ENCODE data around the gene CDH13. TPM values are rescaled to one million over a fixed set of nuclear protein-coding genes. Genes with fewer than 3 reads are reported as not detected.

CDH13 gene
- polyA plus RNA-seq, 2 of the 4 experiments (the other 2 are of a cell fraction): not detected

GRCh38 chr16:83806036-83806435 is 1179.3 kb downstream of the CDH13 start:
- Histone ChIP-seq H3K4me1 (peaks cover 28% of the 10 kb centered on the region; the same call in 2 of the 3 replicates), H3K27ac (no peak overlapping the region), H3K4me2 (no peak overlapping the region), H3K9me3 (no peaks in the 10 kb centered on the region), H3K4me3 (no peak overlapping the region)
- CTCF ChIA-PET: interaction anchor here (0.7 to 1.5 kb wide), 3 partner anchors 15 to 20 kb away, joined by 3 to 4 read pairs (median 3); no protein-coding TSS in a partner anchor
- no peak for TF ChIP-seq JUNB (IDR thresholded peaks at IDR 0.05)
- DNase-seq (ENCODE audit: low read depth in 1 of 2, low spot score in 1 of 2) (no peak), ATAC-seq (no peak), FAIRE-seq (no peak)
- POLR2A ChIA-PET: no interaction called here
- 43% methylated on average over 5 of the region's 5 CpGs for WGBS (ENCODE audit: missing lambda C conversion rate)

GRCh38 chr16:83806731-83807130 is 1180.0 kb downstream of the CDH13 start:
- CTCF ChIA-PET: interaction anchor here (1.2 to 1.5 kb wide), 2 partner anchors 16 to 20 kb away, joined by 3 to 4 read pairs; no protein-coding TSS in a partner anchor
- TF ChIP-seq SMC3 (IDR thresholded peaks at IDR 0.05): no peak
- no peak for TF ChIP-seq GATA3 (IDR thresholded peaks at IDR 0.05; ENCODE audit: borderline replicate concordance)
- no peak for TF ChIP-seq CHD2 (IDR thresholded peaks at IDR 0.05; ENCODE audit: low read length, partially characterized antibody)
- TF ChIP-seq HEYL (CRISPR knock-in tag; IDR thresholded peaks at IDR 0.05): no peak
- no peak for TF ChIP-seq E2F6 (IDR thresholded peaks at IDR 0.05; ENCODE audit: borderline replicate concordance, low read depth)
- TF ChIP-seq SREBF2 (IDR thresholded peaks at IDR 0.05): no peak
- TF ChIP-seq RFX5 (IDR thresholded peaks at IDR 0.05): no peak
- no peak for TF ChIP-seq MAZ (IDR thresholded peaks at IDR 0.05; ENCODE audit: borderline replicate concordance, low read depth, low read length)
- no peak for TF ChIP-seq HES2 (IDR thresholded peaks at IDR 0.05)
- no peak for TF ChIP-seq ATOH8 (CRISPR knock-in tag; IDR thresholded peaks at IDR 0.05; ENCODE audit: low read depth)
- no peak for TF ChIP-seq JUNB (IDR thresholded peaks at IDR 0.05)
- no peak for TF ChIP-seq NR3C1 (IDR thresholded peaks at IDR 0.05)
- TF ChIP-seq HOXA7 (CRISPR knock-in tag; IDR thresholded peaks at IDR 0.05): no peak
- no peak for TF ChIP-seq REST (IDR thresholded peaks at IDR 0.05)
- TF ChIP-seq RNF2 (IDR thresholded peaks at IDR 0.05; ENCODE audit: borderline replicate concordance, low read depth): no peak
- no peak for TF ChIP-seq PHF8 (IDR thresholded peaks at IDR 0.05; ENCODE audit: borderline replicate concordance, low read depth)
- TF ChIP-seq CTCF (IDR thresholded peaks at IDR 0.05): no peak
- H3K4me1 ChIP-seq: peaks cover 28% of the 10 kb centered on the region; the same call in 2 of the 3 replicates
- no peak overlapping the region for H3K4me3 ChIP-seq
- 69% methylated on average over 6 of the region's 6 CpGs for WGBS (ENCODE audit: missing lambda C conversion rate)
- H3K9me3 ChIP-seq: no peaks in the 10 kb centered on the region
- H3K27ac ChIP-seq: no peak overlapping the region
- POLR2A ChIA-PET: interaction anchor here (1.1 kb wide), 1 partner anchor 9 kb away, joined by 3 read pairs; no protein-coding TSS in a partner anchor
- DNase-seq (ENCODE audit: low read depth in 1 of 2, low spot score in 1 of 2): no peak
- no peak overlapping the region for H3K4me2 ChIP-seq
- FAIRE-seq: no peak
- ATAC-seq: no peak
